GM19023 (cell line): ENCODE results near the gene SEC24A.
"Not testable (repeated sequence)": the region's sequence is repeated elsewhere in the genome, so short reads cannot be mapped to it uniquely, and the experiment has no call there.

Experiments used
- ATAC-seq: cut with Tn5 transposase; IDR thresholded peaks from one replicate; pipeline ENCODE4 v1.9.1; 2021; ENCODE audit warnings: mild to moderate bottlenecking, moderate library complexity; ENCODE audit not compliant: unreplicated experiment

SEC24A gene

GRCh38 chr5:134738963-134739661, 90.5 kb downstream of the SEC24A start:
- ATAC-seq, result no peak

- no peak for ATAC-seq
Measured at GRCh38 chr5:134741052-134741451, 92.5 kb downstream of the SEC24A start.

GRCh38 chr5:134742134-134742533, 93.5 kb downstream of the SEC24A start:
- no peak for ATAC-seq

- ATAC-seq, result no peak
Measured at GRCh38 chr5:134749415-134749814, 100.8 kb downstream of the SEC24A start.

GRCh38 chr5:134758176-134758503, 109.6 kb downstream of the SEC24A start:
- peak; percentile 26 for ATAC-seq

GRCh38 chr5:134758504-134759341, 110.1 kb downstream of the SEC24A start, which contains the start of gene DDX46:
DDX46 (plus strand) TSS chr5:134758779; CDS start chr5:134758939, 160 bp downstream.
- ATAC-seq, result peak; percentile 97

- ATAC-seq, result not testable (repeated sequence)
Measured at GRCh38 chr5:134767528-134768291, 119.1 kb downstream of the SEC24A start.

GRCh38 chr5:134769206-134769605, 120.6 kb downstream of the SEC24A start:
- no peak for ATAC-seq

- no peak for ATAC-seq
Measured at GRCh38 chr5:134772461-134773125, 124.0 kb downstream of the SEC24A start.

GRCh38 chr5:134777366-134777765, 128.8 kb downstream of the SEC24A start:
- ATAC-seq, result no peak
